CD4-positive, alpha-beta T cell treated with Interferon alpha-2 for 1 hour (primary cell): ENCODE results near the gene NAGLU.

ENCODE experiments used
- DNase-seq, 2 donors: peaks; one replicate each; pipeline ENCODE4 v3.0.0-alpha.2; 2020 to 2022

The NAGLU gene

GRCh38 chr17:42536048-42536371 is at the start of gene NAGLU:
Gene NAGLU (plus strand): TSS chr17:42536241. CDS start chr17:42536273, 32 bp downstream.
- DNase-seq, result peak; percentile 80 to 81

GRCh38 chr17:42488032-42488431 is 48.0 kb upstream of the NAGLU start:
- no peak for DNase-seq

- no peak for DNase-seq
Observed at GRCh38 chr17:42493319-42493718, 42.7 kb upstream of the NAGLU start.

GRCh38 chr17:42494673-42495072 is 41.4 kb upstream of the NAGLU start:
- DNase-seq, result peak in 1 of 2 donors; percentile 7

GRCh38 chr17:42498828-42499227 is 37.2 kb upstream of the NAGLU start:
- no peak for DNase-seq

GRCh38 chr17:42502091-42502490 is 34.0 kb upstream of the NAGLU start:
- DNase-seq, result no peak

GRCh38 chr17:42502926-42503325 is 33.1 kb upstream of the NAGLU start:
- DNase-seq, result no peak

GRCh38 chr17:42507671-42508070 is 28.4 kb upstream of the NAGLU start:
- DNase-seq, result no peak

- DNase-seq, result no peak
Observed at GRCh38 chr17:42508426-42509165, 27.4 kb upstream of the NAGLU start.

GRCh38 chr17:42509409-42509808 is 26.6 kb upstream of the NAGLU start:
- no peak for DNase-seq

- no peak for DNase-seq
Observed at GRCh38 chr17:42509841-42510240, 26.2 kb upstream of the NAGLU start.

- no peak for DNase-seq
Observed at GRCh38 chr17:42512246-42512645, 23.8 kb upstream of the NAGLU start.

GRCh38 chr17:42512733-42513251 is 23.2 kb upstream of the NAGLU start:
- no peak for DNase-seq

GRCh38 chr17:42513686-42514085 is 22.4 kb upstream of the NAGLU start:
- DNase-seq, result no peak

GRCh38 chr17:42514279-42514678 is 21.8 kb upstream of the NAGLU start:
- DNase-seq, result no peak

GRCh38 chr17:42514867-42515266 is 21.2 kb upstream of the NAGLU start:
- DNase-seq, result no peak

- peak; percentile 78 to 83 for DNase-seq
Observed at GRCh38 chr17:42517516-42517915, 18.5 kb upstream of the NAGLU start.

GRCh38 chr17:42518046-42518754 is 17.8 kb upstream of the NAGLU start:
- peak in 1 of 2 donors; percentile 19 for DNase-seq

- no peak for DNase-seq
Observed at GRCh38 chr17:42518755-42519545, 17.1 kb upstream of the NAGLU start.

GRCh38 chr17:42519546-42520491 is 16.2 kb upstream of the NAGLU start:
- DNase-seq, result no peak

- DNase-seq, result peak in 1 of 2 donors; percentile 28
Observed at GRCh38 chr17:42520540-42520951, 15.5 kb upstream of the NAGLU start.

- no peak for DNase-seq
Observed at GRCh38 chr17:42521036-42521435, 15.0 kb upstream of the NAGLU start.
